Activated naive CD4-positive, alpha-beta T cell treated with anti-CD3 and anti-CD28 coated beads, Interleukin-2, amount 50 U/mL, for 16 hours (primary cell): ENCODE data around the gene ZP1.

ENCODE experiments used
- DNase-seq: peaks from one replicate; pipeline ENCODE4 v3.0.0-alpha.2; 2020

ZP1 gene

GRCh38 chr11:60844045-60844869 lies 23.1 kb upstream of the ZP1 start:
- no peak for DNase-seq

DNA sequence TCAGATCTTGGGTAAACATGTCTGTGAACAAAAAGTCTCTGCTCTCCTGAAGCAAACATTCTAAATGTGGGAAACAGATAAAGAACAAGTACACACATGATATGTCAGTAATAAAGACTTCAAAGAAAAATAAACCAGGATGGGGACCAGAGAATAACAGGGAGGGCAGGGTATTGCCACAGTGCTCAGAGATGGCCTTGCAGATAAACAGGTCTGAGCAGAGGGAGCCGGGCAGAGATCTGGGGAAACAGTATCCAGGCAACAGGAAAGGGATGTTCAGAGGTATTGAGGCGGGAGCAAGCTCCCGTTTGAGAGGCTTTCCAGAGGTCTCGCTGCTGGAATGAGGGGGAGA lies 22.5 kb upstream of the ZP1 start:
- DNase-seq, result no peak

DNA sequence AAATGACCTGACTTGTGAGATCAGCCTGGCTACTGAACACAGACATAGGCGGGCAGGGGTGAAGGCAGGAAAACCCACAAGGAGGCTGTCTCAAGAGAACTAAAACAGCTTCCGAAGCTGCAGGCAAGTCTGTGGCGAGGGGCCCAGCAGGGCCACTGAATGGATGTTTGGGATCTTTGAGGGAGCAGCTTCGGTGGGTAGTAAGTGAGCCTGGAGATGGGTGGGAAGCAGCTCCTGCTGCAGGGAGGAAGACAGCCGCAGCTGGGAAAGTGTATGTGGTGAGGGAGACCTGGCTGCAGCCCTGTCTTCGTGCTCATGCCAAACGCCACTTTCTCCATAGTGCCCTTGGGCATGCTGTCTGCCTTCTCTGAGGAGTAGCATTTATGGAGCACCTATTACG lies 22.0 kb upstream of the ZP1 start:
- DNase-seq, result no peak

DNA sequence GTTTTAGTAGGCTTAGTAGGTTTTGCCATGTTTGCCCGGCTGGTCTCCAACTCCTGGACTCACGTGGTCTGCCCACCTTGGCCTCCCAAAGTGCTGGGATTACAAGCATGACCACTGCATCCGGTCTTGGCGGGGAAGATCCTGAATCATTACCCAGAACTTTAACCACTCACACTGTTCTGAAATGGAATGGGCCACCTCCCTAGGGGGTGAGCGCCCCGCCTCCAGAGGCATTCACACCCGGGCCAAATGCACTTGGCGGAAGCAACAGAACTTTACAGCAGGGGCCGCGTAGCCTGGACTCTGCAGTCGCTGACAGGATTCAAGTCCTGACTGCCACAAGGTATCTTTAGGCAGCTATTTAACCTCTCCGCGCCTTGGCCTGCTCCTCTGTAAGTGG lies 20.1 kb upstream of the ZP1 start:
- no peak for DNase-seq

GRCh38 chr11:60847896-60848295 lies 19.4 kb upstream of the ZP1 start:
- no peak for DNase-seq

DNA sequence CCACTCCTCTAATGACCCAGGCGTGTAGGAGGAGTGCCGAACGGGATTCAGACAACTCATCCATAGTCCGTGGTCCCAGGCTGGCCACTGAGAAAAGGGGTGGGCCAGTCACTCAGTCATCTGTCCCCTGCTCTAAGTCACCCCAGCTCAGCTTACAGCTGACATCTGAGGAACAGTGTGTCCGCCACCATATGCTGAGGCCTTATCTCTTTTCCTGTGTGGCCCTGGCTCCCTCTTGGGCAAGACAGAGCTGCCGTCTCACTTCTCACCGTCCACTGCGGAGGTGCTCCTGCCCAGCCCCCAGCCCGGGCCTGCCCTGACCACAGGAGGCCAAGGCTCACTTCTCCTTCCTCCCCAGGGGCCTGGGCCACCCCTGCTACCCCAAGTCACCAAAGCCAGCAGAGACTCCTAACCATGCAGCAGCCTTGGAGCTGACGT lies 18.6 kb upstream of the ZP1 start:
- DNase-seq, result no peak

GRCh38 chr11:60849641-60850520 lies 17.5 kb upstream of the ZP1 start:
- DNase-seq, result no peak

DNA sequence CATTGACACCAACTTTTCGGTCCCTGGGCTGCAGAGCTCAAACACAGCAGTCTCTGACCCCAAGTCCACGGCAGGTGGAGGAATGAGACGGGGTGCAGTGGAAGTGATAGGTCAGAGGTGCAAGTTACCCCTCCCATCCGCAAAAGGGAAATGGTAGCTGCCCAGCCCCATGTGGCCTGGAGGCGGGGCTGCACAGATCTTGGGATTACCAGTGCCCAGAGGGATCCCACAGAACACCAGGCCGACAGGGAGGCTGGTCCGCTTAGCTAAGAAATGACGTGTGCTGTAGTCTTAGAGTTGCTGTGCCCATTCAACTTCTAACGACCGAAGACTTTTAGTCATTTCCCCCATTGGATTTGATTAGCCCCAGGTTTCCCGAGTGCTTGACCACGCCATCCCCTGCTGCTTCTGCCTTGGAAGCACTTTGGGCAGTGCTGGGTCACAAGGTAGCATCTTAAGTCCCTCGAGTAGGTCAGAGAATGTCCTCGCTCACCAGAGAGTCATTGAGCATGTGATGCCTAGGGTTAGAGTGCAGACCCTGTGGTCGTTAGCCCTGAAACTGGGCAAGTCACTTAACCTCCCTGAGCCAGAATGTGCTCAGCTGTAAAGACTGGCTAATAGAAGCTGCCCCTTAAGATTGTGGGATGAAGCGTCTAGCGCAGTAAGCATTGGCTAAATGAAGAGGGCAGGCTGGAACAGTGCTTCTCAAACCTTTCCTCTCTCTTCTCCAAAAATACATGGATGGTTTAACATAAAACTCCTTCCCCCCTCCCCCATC lies 15.8 kb upstream of the ZP1 start:
- DNase-seq, result no peak

DNA sequence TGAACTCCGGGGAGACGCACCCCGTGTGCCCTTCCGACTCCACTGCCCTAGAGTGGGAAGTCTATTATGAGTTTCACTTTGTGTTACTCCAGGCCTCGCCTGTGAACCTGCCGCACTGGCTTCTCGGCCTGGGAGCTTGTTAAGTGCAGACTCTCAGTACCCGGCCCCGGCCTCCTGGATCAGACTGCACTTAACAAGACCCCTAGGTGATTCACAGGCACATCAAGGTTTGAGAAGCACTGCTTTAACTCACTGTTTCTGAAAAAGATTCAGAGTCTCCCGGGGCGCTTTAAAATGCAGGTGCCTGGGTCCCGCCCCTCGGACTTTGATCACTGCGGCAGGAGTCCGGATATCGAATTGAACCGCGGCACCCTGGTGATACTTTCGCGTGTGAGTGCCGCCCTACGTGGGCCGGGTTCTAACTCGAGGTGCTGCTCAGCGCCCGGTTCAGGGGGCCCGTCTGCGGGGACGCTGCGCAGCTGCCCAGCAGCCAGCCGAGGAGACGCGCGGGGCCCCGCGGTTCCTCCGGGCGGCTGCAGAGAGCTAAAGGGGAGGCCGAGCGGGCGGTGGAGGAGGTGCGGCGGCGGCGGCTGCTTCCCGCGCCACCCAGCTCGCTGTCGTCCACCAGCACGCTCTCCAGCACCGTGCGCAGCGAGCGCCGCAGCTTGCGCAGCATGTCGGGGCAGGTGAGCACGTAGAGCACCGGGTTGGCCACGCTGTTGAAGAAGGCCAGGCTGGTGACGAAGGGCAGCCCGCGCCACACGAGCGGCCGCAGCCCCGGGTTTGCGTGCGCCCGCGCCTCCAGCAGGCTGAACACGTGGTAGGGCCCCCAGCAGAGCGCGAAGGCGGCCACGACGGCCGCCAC lies 15.0 kb upstream of the ZP1 start:
- no peak for DNase-seq

- no peak for DNase-seq
These were observed 14.1 kb upstream of the ZP1 start for GRCh38 chr11:60852982-60853950.

DNA sequence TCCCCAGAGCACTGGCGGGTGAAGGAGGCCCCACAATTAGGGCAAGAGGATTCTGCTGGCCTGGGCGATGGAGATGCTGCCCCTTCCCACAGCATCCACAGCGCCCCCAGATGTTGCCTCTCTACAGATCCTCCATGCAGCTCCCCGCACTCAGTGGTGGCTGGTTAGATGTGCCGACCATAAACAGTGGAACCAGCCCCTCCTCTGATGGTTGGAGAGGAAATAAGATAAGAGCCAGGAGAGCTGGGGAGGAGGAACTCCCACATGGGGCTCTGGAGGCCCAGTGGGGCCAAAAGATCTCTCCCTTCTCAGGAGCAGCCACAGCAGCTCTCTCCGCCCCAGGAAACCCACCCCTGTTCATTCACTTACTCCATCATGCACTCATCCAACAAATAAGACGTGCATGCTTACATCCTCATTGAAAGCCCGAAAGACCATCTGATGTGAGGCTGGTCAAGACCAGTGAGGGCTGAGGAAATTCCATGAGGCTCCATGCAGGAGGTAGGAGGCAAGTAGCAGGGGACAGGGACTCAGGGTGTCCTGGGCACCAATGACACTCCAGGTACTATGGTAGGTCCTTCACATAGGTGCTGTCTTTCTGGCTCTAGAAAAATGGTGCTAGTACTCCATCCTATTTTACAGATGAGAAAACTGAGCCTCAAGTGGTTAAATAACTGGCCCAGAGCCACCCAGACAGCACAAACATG lies 13.0 kb upstream of the ZP1 start:
- no peak for DNase-seq

DNA sequence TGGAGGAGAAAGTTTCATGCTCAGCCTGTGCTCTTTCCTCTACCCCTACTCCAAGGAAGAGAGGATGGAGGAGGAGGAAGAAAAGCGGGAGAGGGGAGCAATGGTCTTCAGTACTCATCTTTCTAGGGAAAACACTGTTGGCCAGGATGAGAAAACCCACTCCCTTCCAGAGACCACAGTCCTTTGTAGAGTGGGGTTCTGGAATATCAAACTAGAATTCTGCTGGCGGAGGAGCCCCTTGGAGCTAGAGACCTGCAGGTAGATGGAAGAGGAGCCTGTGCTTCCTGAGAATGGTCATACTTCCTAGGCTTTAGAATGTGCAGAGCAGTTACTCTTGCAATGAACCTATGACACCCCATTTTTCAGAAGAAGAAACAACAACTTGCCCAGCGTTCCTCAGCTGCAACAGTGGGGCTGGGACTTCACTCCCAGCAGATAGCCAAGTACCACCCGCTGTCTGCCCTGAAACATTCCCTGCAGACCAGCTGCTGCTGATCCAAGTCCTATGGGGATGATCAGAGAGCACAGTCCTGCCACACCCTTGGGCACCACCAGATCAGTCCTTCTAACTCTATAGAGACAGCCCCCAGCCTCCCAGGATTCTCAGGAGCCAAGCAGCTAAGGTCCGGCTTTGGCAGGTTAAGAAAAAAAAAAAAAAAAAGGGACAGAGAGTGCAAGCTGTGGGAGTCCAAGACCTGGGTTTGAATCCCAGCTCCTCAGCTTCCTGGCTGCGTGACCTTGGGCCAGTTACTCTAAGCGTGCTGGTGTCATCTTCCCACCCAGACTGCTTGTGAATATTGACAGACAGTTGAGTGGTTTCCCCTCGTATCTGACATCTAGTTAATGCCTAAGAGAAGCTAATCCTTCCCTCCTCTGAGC lies 12.3 kb upstream of the ZP1 start:
- DNase-seq, result no peak

- no peak for DNase-seq
These were observed 11.4 kb upstream of the ZP1 start, which contains the start of gene PTGDR2 for GRCh38 chr11:60855726-60856633. Gene PTGDR2 (minus strand): TSS chr11:60855950. CDS start chr11:60853722, 2,228 bp downstream.

DNA sequence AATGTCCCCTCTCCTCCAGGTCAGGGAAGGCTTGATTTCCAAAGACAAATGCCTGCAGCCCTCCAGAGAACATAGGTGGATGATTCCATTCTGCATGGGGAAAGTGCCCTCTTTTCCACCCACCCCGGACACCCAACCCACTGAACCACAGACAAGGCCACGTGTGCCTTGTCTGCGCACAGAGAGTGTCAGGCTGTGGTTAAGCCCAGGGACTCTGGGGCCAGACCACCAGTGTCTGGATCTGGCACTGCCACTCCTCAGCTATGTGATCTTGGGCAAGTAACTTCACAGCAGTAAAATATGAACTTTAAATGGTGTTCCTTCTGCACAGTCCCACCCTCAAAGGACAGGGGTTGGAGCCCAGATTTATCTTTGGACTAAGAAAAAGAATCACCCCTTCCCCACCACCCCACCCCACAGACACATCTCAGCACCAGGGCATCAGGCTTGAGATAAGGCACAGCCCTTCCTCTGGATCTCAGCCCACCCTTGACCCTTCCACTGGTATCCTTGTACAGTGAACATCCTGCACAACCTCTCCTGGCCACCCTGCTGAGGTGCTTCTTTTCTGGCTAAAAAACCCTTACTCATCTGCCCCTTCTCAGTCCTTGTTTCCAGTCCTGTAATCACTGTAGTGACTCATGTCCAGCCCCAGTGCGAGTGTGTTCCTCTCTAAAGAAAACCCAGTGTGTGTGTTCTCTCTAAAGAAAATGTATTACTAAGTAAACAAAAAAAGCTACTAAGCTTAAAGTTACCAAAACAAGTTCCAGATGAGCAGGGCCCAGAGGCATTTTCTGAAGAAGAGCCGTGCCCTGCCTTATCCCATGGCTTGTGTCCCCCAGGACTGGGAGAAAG lies 9.7 kb upstream of the ZP1 start:
- no peak for DNase-seq

DNA sequence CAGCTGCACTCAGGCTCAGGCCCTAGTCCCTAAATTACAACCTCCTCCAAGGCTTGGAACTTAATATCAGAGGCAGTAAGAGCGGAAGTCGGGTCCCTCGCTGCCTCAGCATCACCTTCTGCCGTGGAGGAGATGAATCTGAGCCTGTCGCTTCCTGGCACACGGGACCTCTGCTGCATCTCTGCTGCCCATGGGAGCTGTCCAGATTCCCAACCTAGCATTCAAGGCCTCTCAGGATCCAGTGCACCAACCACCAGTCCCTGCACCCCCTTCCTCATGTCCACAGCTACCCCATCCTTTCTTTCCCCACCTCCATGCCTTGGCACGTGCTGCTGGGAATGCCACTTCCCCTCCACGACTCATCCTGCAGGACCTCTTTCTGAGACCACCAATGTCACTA lies 9.1 kb upstream of the ZP1 start:
- no peak for DNase-seq

DNA sequence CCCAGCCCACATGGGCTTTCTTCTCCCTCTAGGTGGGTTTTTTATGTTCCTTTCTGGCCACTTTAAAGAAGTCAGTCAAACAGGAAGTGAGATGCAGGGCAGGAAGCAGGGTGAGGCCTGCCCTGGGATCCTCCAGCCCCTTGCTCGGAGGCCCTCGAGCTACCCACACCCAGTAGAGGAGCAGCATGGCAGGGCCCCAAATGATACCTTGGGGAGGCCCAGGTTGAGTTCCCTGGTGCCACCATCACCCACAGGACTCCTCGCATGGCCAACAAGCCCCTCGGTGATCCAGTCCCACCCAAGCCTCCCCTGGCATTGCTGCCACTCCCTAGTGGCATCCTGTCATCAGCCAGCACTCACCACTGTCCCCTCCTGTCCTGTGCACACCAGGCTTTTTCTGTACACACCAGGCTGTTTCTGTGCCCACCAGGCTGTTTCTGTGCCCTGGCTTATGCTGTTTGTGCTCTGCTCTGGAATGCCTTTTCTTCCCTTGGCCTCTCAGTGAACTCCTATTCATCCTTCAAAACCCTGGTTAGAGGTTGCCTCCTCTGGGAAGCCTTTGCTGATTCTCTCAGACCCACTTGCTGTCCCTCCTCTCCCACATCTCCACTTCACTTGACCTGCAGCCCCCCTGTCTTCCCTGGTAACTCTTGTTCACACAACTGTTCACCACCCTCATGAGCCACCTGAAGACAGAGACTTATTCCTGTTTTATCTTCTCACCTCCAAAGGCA lies 8.4 kb upstream of the ZP1 start:
- DNase-seq, result no peak
